NCI-H82 treated with DMSO at 0.1 percent for 48 hours (cell line): Measurements from ENCODE around the gene ALPG.
"Not testable (repeated sequence)": the region's sequence is repeated elsewhere in the genome, so short reads cannot be mapped to it uniquely, and the experiment has no call there.

Experiments used
- DNase-seq: peaks from one replicate; lab custom pipeline; 2025; ENCODE audit not compliant: unreplicated experiment; lab: John Stamatoyannopoulos, UW

The ALPG gene

DNA sequence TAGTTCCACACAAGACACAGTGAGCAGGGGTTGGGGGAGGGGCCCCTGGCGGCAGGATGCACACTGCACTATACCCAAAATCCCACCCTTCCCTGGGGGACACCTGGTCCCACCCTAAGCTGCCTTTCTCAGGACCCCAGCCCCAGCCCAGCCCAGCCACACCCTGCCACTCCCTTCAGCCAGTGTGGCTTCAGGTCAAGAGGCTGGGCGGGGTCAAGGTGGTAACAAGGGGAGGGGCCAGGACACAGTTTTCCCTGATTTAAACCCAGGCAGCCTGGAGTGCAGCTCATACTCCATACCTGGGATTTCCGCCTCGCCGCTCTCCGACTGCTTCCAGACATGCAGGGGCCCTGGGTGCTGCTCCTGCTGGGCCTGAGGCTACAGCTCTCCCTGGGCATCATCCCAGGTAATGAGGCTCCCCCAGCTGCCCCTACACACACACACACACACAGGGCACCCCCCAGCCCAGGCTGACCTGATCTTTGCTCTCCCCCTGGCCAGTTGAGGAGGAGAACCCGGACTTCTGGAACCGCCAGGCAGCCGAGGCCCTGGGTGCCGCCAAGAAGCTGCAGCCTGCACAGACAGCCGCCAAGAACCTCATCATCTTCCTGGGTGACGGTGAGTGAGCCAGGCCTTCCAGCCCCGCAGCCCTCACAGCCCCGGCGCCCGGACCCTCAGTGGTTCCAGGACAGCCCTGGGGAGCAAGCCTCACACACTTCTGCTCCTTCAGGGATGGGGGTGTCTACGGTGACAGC lies at the start of gene ALPG:
TSS of gene ALPG (plus strand) at position 289 of the 755 bp plus-strand sequence. CDS start at position 340, 51 bp downstream.
- no peak for DNase-seq

DNA sequence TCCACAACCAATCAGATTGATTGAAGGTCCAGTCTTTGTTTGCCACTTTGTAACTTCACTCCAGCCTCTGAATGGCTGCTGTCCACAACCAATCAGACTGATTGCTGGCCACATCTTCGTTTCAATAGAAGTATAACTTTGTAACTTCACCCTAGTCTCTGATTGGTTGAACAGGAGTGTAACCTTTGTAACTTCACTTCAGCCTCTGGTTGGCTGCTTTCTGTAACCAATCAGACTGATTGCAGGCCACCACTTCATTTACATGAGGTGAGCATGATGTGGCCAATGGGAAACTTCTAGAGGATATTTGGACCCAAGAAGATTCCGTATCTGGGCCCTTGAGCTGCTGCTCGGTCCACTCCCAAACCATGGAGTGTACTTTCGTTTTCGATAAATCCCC lies 45.0 kb upstream of the ALPG start:
- DNase-seq: no peak

DNA sequence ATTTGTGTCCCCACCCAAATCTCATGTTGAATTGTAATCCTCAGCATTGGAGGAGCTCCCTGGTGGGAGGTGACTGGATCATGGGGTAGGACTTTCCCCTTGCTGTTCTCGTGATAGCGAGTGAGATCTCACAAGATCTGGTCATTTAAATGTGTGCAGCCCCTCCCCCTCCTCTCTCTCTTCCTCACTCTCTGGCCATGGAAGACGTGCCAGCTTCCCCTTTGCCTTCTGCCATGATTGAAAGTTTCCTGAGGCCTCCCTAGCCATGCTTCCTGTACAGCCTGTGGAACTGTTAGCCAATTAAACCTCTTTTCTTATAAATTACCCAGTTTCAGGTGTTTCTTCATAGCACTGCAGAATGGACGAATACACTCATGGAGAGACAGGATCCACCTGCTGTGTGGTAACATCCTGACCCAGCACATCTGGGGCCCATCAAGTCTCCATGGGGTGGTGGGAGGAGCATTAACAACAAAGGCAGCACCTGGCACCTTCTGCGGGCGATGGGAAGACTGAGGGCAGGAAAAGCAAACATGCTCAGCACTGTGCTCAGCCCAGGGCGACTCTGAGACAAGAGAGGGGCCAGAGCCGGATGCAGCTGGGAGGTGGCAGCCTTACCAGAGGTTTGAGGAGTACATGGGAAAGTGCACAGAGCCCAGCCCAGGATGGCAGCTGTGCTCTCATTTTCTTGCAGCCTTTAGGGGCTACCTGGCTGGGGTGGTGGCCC lies 44.3 kb upstream of the ALPG start:
- DNase-seq: no peak

DNA sequence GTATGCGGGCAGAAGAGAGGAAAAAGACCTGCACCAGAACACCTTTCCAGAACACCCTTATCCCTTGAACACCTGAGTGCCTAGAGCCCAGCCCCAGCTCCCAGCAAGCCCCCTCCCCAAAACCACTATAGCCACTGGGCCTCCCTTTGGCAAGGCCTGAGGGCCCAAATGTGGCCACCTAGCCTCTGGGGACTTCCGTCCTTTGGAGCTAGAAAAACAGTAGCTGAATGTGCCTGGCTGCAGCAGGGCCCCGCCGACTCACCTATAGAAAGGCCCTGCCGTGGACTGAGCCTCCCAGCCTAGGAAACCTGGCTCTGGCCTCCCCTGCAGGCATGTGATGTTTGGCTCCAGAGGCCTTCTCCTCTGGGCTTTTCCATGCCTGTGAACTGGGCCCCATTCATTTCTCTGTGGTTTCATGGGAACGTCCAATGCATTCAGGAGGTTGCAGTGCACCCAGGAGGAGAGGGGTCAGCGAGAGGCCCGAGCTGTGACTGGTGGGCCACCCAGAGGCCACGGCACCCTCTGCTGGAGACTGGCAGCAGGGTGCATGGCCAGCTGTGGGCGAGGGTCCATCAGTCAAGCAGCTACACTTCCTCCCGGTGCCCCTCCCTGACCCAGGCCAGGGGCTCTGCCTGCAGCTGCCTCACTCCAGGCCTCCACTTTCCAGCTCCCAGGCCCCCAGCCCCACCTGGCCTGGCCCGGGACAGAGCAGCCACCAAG lies 43.4 kb upstream of the ALPG start:
- not testable (repeated sequence) for DNase-seq

DNA sequence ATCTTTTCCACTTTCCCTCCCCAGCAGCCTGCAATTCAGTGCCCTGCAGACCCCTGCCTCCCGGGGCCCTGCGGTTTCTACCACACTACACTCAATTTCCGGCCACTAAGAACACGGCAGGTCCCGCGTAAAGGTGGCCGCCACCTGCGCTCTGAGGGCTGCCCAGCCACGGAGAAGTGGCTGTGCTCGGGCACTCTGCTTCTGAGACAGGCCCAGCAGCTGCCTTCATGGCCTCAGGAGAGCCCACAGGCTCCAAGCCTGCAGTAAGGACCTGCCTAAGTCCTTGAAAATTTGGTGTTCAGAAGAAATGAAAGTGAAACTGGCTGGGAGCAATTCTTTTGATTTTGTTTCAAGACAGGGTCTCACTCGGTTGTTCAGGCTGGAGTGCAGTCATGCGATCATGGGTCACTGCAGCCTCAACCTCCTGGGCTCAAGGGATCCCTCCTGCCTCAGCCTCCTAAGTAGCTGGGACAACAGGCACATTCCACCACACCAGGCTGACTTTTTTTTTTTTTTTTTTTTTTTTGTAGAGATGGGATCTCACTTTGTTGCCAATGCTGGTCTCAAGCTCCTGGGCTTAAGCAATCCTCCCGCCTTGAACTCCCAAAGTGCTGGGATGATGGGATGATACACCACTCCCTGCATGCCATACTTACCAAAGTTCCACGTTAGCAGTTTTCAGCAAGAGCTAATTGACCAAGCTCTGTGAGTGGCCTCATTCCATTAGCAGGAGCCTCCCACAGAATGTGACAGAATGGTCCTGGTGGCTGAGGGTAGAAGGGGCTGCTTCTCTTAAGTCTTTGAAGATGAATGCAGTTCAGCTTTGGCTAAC lies 42.6 kb upstream of the ALPG start:
- DNase-seq: no peak

DNA sequence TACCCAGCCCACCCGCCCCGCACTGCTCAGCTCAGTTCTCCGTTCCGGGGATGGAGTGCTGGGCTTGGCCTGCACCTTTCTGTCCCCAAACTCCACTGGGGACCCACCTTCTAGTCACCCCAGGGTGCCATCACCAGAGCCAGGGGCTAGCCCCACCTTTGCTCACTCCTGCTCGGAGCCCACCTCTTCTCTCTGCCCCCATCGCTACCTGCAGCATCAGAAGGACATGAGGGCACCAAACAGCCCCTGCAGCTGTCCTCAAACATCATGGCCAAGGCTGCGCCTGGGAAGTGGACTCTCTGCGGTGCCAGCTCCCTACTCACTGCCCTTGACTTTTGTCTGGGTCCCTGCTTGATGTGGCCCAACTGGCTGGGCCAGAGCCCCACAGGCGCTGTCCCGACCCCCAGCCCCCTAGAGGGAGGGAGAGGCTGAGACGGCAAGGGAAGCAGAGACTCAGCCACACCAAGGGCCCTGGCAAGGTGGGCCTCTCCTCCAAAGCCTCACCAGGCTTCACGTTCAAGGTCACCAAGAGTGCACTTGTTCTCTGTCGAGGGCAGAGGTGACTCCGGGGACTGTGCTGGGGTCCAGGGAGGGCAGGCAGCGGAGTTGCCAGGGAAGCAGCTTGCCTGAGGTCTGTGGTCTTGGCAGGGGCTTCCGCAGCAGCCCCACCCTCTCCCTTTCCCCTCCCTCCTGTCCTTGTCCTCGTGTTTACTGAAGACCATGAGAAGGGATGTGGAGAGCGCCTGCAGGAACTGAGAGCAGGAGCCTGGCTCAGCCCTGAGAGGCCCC lies 41.6 kb upstream of the ALPG start:
- not testable (repeated sequence) for DNase-seq

DNA sequence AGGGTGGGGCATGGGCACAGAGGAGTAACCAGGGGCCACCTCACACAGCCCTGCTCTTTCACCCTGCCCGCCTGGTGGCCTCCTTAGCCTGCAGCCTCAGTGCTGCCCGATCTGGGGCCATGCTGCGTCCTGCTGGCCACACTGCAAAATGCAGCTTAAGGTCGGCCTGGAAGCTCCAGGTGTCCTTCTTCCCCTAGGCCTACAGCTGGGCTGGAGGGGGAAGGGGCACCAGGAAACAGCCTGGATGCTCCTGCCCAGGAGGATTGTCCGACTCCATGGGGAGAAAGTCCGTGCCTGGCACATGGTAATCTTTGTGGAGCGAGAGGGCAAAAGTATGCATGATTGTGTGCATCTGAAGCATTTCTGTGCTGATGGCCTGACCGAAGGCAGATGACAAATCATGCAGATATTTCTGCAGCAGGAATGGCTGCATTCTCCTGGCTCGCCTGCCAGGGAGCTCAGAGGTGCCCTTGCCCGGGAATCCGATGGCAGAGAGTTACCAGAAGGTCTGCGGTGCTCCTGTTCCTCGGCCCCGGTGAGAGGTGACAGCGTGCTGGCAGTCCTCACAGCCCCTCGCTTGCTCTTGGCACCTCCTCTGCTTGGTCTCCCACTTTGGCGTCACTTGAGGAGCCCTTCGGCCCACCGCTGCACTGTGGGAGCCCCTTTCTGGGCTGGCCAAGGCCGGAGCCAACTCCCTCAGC lies 40.9 kb upstream of the ALPG start:
- DNase-seq: no peak

DNA sequence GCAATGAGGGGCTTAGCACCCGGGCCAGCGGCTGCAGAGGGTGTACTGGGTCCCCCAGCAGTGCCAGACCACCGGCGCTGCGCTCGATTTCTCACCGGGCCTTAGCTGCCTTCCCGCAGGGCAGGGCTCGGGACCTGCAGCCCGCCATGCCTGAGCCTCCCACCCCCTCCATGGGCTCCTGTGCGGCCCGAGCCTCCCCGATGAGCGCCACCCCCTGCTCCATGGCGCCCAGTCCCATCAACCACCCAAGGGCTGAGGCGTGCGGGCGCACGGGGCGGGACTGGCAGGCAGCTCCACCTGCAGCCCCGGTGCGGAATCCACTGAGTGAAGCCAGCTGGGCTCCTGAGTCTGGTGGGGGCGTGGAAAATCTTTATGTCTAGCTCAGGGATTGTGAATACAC lies 40.2 kb upstream of the ALPG start:
- not testable (repeated sequence) for DNase-seq

DNA sequence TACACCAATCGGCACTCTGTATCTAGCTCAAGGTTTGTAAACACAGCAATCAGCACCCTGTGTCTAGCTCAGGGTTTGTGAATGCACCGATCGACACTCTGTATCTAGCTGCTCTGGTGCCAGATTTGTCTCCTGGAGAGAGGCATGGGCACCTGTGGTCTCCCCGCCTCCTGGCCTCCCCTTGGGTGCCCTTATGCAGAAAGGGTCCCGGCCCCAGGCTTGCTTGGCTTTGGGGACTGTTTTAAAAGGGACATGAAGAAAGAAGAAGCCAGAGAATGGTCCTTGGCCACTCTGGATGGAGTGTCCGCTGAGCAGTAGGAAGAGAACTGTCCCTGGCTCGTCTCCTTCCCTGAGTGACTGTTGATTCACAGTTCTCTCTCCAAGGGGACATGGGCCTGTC lies 39.6 kb upstream of the ALPG start:
- no peak for DNase-seq

DNA sequence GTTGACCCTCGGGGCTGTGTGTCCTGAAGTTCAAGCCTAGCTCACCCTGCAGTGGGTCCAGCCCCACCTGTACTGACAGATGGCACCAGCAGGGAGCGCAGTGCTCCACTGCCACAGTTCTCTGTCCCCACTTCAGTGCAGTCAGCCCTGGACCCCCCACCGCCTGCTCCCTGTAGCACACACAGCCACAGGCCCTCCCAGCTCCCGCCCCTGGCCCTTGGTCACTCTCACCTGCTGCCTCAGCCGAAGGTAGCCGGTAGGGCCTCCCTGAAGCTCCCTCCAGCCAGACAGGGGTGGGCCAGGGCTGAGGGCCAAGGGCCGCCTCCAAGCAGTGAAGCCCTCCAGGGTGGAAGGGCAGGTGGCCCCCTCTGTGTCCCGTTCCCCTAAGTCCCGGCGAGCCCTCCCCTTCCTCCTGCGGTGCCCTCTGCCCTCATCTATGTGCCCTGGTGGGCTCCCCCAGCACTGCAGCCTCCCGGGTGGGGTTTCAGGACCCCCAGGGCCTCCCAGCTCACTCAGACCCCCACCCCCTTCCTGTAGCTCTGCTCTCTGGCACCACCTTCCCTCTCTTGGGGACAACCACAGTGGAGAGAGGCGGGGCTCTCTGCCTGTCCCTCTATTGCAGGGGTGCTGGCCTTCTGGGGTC lies 38.9 kb upstream of the ALPG start:
- no peak for DNase-seq

DNA sequence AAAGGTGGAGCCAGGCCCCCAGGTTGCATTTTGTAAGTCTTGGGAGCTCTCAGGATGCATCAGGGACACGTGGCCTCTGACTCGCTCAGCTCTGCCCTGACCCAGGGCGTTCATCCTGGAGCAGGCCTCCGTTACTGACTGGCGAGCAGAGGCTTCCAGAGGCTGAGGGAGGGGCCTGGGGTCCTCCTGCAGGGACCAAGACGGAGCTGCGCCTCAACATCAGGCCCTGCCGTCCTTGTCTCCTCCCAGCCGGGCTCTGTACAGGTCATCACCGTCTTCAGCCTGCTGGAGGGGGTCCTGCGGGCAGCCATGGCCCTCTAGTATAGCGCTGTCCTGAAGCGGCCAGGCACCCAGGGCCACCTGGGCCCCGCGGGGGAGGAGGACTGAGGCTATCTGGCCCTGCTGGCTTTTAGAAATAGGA lies 38.3 kb upstream of the ALPG start:
- DNase-seq: no peak

DNA sequence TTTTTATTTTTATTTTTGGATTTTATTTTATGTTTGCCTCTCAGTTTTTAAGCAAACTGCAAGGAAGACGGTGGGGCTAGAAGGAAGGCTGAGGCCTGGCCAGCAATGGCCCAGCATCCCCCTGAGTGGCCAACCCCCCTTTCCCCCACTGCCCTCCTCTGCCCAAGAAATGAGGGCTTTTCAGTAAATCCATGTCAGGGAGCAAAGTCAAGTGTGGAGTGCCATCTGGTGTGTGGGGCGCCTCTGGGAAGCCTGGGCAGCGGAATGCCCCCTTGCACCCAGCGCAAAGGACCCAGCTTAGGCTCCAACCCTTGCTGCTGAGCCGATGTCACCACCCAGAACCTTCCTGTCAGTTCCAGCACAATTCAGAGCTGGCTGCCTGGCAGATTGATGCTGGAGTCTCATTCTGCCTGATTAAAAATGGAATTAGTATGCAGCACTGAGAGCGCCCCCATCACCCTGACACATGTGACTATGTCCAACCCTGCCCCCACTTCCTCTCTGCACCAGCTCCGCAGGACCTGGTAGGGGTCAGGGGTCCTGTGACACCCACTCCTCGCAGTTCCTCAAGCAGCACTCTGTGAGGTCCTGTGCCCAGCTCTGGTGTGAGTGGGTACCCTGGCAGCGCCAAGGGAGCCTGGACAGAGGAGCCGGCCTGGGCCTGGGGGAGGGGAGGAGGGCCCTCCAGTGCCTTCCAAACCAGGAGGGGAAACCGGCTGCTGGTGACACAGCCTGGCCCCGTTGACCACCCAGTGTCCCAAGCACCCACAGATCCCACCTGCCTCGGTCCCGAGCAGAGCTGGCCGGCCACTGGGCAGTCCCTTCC lies 37.3 kb upstream of the ALPG start:
- DNase-seq: no peak

DNA sequence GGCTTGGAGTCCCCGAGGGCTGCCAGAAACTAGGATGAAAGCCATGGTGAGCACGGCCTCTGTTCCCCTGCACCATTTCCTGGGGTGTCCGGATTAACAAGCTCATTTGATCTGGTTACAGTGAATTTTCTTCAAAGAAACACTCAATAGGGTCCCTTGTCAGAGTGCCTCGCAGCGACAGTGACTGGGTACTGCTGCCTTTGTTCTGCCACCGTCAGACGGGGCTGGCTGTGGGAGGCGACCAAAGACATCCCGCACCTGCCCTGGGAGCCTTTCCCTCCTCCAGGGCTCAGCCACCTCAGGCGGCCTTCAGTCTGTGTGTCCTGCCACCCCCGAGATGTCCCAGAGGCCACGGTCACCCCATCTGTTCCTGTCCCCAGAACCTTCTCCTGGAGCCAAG lies 36.6 kb upstream of the ALPG start:
- not testable (repeated sequence) for DNase-seq

DNA sequence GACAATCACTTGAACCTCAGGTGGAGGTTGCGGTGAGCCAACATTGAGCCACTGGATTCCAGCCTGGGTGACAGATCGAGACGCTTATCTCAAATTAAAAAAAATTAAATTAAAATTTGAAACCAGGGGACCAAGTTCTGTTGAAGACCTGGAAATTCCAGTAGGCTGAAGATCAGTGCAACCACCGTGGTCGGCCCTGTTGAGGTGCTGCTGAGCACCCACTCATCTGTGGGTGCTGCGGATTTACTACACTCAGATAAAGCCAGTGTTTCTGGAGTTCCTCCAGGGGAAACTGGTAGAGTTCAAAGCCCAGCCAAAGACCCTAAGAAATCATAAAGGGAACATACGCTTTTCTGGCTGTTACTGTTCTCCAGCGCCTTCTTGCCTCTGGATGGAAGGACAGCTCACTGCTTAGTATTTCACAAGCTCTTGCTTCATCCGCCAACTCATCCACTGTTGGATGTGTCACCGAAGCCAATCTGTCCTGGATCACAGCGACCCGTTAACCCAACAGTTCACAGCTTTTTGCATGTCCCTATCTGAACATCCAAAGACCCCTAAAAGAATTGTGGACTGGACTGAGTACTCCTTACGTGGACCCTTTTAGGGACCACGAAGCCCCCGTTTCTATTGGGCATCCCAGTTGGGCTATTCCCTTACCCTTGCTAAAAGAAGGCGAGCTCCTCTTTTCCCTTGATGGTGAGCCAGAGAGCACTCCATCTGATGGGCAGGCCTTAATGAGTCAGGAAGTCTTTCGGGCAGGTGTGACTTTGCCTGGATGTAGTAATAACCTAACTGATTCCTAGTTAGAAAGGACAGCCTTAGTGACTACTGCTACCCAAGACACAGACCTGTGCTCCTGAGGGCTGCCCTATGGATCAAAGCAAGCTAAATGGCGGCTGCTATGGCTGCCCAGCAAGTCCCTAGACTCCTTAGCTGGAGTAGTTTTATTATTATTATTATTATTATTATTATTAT lies 34.1 kb upstream of the ALPG start:
- no peak for DNase-seq

DNA sequence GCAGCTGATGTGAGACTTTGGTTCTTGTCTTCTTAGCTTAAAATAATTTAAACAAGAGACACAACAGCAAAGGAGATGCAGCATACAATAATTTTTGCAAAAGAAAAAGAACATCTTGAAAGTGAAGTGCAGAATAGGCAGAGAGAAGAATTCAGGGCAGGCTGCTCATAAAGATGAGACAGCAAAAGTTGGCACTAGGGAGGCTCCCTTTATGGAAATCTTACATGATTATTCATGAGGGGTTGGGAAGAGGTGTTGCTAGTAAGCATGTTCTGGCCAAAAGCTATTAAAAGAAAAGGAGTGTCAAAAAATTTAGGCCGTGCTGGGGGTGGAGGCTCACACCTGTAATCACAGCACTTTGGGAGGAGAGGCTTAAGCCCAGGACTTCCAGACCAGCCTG lies 32.3 kb upstream of the ALPG start:
- DNase-seq: no peak

DNA sequence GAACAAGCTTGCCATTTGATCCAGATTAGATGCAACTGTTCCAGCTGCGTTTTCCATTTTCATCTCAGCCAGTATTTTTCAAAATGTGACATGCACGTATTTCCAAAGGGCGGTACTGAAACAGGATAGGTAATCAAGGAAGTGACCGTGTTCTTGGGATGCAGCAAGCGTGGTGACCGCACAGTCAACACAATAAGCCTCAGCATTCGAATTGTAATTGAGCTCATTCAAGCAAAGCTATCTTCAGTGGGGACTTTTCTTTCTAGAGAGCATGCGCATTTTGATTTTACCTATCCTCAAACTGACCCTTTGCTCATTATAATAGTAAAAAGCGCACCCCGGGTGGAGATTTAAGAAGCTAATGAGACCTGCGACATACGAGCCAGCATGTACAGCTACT lies 31.5 kb upstream of the ALPG start:
- DNase-seq: no peak

DNA sequence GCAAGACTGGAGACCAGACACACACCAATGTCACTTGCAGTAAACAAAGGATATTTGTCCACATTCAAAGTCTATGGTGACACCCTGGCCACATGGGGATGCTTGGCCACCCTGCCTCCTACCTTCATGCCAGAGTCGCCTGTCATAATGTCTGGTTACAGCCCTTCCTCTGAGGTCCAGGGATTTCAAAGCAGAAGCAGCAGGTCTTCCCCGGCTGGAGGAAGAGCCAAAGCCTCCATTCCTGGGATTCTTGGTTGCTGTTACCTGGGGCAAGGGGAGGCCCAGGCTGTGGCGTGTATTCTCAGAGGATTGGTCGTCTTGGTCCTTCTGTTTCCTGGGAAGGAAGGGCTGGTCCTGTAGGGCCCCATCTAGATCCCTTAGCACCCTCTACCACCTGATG lies 30.4 kb upstream of the ALPG start:
- DNase-seq: no peak
